Measurements from ENCODE around the gene KPNA5.

DNA sequence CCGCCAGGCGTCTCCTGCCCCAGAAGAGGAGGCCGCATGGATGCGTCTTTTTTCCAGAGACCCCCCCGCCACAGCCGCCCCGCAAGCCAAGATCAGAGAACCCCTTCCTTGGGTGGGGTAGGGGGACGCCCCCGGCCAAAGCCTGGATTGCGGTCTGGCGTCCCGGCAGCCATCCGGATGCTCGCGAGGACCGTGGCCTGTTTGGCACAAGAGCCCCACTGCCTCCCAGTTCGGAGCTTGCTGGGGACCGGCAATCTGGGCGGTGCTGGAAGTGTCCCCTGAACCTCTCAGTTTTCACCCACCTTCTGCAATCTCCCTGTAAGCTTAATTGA is 83.6 kb downstream of the KPNA5 start:
- TF ChIP-seq, protein P1, sequence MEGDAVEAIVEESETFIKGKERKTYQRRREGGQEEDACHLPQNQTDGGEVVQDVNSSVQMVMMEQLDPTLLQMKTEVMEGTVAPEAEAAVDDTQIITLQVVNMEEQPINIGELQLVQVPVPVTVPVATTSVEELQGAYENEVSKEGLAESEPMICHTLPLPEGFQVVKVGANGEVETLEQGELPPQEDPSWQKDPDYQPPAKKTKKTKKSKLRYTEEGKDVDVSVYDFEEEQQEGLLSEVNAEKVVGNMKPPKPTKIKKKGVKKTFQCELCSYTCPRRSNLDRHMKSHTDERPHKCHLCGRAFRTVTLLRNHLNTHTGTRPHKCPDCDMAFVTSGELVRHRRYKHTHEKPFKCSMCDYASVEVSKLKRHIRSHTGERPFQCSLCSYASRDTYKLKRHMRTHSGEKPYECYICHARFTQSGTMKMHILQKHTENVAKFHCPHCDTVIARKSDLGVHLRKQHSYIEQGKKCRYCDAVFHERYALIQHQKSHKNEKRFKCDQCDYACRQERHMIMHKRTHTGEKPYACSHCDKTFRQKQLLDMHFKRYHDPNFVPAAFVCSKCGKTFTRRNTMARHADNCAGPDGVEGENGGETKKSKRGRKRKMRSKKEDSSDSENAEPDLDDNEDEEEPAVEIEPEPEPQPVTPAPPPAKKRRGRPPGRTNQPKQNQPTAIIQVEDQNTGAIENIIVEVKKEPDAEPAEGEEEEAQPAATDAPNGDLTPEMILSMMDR (conservative IDR thresholded peaks at IDR 0.05 in 1 of 2, IDR thresholded peaks at IDR 0.05 in 1 of 2; ENCODE audit: extremely low read depth in 1 of 2, insufficient read depth in 1 of 2, low read depth in 1 of 2, low read length in 2 of 2) = no peak
- TF ChIP-seq EZH2 (IDR thresholded peaks at IDR 0.05; ENCODE audit: borderline replicate concordance, low read length) = no peak
